ENCODE data around the gene MEIOSIN. TPM values are rescaled to one million over a fixed set of nuclear protein-coding genes. Genes with fewer than 3 reads are reported as not detected.

The MEIOSIN gene
- not detected in 2 replicates for total RNA-seq

DNA sequence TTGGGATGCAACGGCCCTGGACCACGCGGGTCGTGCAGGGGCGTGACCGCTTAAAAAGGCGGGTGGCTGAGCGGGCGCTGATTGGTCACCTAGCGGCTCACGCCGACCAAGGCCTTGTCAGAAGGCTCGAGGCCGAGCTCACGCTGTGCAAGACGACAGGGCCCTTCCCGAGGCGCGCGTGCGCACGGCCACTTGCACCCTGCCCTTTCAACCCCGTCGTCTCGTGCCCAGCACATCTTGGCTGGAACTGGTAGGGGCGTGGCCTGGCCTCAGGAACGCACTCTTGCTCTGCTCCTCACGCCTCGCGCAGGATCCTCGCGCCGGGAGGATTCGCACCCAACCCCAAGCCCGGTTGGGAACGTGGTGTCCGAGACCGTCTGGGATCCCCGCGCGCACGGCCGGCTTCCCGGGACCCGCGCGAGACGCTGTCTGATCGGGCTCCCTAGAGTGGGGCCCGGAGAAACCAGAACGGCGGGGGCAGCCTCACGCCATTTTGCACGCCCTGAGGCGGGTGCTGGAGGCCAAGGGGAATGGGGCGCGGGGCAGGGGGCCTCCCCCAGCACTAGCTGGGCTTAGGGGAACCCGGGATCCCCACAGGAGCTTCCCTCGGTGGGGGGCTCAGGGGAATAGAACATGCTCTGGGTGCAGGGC is at the start of gene MEIOSIN:
MEIOSIN (plus strand) TSS at position 280 of the 651 bp plus-strand sequence. CDS start 1,938 bp downstream, outside the sequence.

GRCh38 chr19:45691516-45692186 is 41.6 kb upstream of the MEIOSIN start, which contains the start of gene SNRPD2:
Gene SNRPD2 (minus strand): TSS chr19:45691953. CDS start chr19:45691888, 65 bp downstream.

DNA sequence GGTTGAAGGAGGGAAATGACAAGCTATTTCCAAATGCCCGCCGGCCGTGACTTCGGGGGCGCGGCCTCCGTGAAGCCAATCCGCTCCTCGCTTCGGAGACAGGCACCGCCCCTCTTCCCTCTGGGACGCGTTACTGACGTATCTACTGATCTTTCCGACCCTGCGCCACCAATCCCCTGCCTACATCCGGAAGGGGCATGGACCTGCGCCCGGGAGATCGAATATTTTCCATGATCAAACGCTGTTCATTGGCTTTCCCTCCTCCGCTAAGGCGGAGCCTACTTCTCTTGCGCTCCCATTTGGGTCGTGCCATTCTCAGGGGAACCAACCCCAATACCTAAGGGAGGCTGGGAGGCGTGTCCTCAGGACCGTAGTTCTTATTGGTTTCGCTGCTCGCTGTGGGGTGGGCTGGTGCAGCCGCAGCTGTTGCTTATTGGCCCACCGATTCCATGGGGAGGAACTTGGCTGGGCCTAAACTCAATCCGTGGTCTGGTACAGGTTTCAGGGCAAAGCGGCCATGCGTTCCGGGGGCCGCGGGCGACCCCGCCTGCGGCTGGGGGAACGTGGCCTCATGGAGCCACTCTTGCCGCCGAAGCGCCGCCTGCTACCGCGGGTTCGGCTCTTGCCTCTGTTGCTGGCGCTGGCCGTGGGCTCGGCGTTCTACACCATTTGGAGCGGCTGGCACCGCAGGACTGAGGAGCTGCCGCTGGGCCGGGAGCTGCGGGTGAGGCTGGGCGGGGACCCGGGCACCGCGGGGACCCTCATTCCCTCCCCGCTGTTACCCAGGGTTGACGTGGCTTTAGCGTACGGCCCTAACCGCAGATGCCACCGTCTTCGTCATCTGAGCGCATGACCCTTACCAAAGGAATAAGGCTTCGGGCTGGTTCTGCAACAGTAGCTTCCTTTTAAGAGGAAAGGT is 40.8 kb upstream of the MEIOSIN start, which contains the start of gene QPCTL:
QPCTL (plus strand) TSS at position 480 of the 919 bp plus-strand sequence; CDS start at position 518, 38 bp downstream.

GRCh38 chr19:45730368-45731288 is 2.6 kb upstream of the MEIOSIN start, which contains the start of gene FBXO46:
Gene FBXO46 (minus strand): TSS chr19:45730896. CDS start chr19:45713495, 17,401 bp downstream.

DNA sequence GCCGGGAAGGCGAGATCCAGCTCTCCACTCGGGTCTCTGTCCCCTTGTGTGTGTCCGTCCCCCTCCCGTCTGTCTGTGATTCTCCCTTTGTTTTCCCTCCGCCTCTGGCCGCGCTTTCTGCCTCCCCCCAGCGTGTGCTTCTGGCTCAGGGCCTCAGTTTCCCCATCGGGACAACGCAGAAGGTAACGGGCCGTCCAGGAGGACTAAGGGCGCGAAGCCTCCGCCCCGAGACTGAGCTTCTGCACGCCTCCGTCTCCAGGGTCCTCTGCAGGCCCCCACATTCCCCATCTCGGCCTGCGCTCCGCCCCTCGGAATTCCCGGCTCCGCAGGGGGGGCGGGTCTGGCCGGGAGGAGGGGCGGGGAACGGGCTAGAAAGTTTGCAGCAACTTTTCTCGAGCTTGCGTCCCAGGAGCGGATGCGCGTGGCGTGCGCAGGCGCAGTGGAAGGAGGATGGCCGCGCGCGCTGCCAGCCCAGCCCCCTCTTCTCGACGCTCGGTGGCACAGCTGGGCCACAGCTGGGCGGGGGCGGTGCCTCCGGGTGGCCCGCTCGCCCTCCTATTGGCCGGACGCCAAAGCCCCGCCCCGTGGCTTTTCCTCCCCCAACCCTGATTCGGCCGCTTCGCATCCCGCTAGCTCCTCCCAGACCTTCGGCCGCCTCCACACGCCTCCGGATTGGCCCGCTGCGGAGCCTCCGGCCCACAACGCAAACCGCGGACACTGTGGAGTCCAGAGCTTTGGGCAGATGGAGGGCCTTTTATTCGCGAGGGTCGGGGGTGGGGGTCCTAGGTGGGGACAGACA is 35.9 kb downstream of the MEIOSIN start, which contains the start of gene SIX5:
SIX5 (minus strand) TSS at position 269 of the 799 bp plus-strand sequence. CDS start 408 bp downstream, outside the sequence.

GRCh38 chr19:45782162-45782691 is 49.0 kb downstream of the MEIOSIN start, which contains the start of gene DMPK:
Gene DMPK (minus strand): TSS chr19:45782490. CDS start chr19:45782352, 138 bp downstream.

DNA sequence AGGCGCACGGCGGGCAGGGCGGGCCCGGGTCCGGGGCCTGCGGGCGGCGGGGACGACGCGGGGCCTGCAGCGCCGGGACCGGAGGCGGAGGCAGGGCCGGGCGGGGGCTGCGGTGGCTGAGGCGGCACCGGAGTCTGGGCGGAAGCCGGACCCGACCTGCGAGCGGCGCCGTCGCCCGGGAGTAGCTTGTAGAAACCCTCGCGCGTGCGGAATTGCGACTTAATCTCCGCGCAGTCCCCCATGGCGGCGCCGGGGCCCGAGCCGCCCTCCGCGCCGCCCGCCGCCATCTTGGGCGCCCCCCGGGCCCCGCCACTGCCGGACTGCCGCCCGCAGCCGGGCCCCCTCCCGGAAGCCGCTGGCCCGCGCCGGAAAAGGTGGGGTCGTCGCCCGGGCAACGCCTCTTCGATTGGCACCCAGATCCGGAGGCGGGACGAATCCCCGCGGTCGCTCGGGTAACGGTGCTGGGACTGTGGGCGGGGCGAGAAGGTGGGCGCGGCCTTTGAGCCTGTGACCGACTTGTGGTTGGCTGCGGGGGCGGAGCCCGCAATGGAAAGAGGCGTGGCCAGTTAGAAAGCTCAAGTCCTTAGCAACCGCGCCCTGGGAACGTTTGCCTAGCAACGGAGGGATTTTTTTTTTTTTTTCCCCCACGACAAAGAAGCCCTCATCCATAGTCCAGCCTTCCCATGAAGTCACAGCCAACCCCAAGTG is 59.4 kb downstream of the MEIOSIN start, which contains the start of gene DMWD:
DMWD (minus strand) TSS at position 376 of the 708 bp plus-strand sequence; CDS start at position 287, 89 bp downstream.

Other genes with a start within 250 kb of the MEIOSIN start
- gene RTN2, start 236.4 kb upstream of the MEIOSIN start, total RNA-seq, result 8.4 and 21.1 TPM in 2 replicates
- 1.4 and 1.9 TPM in 2 replicates for gene PPM1N, start 235.0 kb upstream of the MEIOSIN start, total RNA-seq
- 135 and 170 TPM in 2 replicates for gene VASP, start 226.0 kb upstream of the MEIOSIN start, total RNA-seq
- 4.5 and 5.6 TPM in 2 replicates for gene OPA3, start 148.6 kb upstream of the MEIOSIN start, total RNA-seq
- 1.5 and 4.2 TPM in 2 replicates for gene GPR4, start 131.2 kb upstream of the MEIOSIN start, total RNA-seq
- 17.5 and 37.1 TPM in 2 replicates for gene EML2, start 94.0 kb upstream of the MEIOSIN start, total RNA-seq
- 0.15 TPM in 1 of 2 replicates, not detected in the other for gene GIPR, start 65.2 kb upstream of the MEIOSIN start, total RNA-seq
- 461 and 713 TPM in 2 replicates for gene SNRPD2, start 41.5 kb upstream of the MEIOSIN start, total RNA-seq
- 16.7 and 26.0 TPM in 2 replicates for gene QPCTL, start 40.8 kb upstream of the MEIOSIN start, total RNA-seq
- gene FBXO46, start 2.5 kb upstream of the MEIOSIN start, total RNA-seq, result 4.3 and 5.5 TPM in 2 replicates
- gene SIX5, start 35.8 kb downstream of the MEIOSIN start, total RNA-seq, result 4.9 and 5.8 TPM in 2 replicates
- 5.5 and 6.5 TPM in 2 replicates for gene DMPK, start 49.1 kb downstream of the MEIOSIN start, total RNA-seq
- gene DMWD, start 59.4 kb downstream of the MEIOSIN start, total RNA-seq, result 18.5 and 20.1 TPM in 2 replicates
- 0.15 TPM in 1 of 2 replicates, not detected in the other for gene RSPH6A, start 81.9 kb downstream of the MEIOSIN start, total RNA-seq
- gene SYMPK, start 129.7 kb downstream of the MEIOSIN start, total RNA-seq, result 23.1 and 32.1 TPM in 2 replicates
- under 0.01 TPM in 1 of 2 replicates, not detected in the other for gene FOXA3, start 130.9 kb downstream of the MEIOSIN start, total RNA-seq
- 21.1 and 22.2 TPM in 2 replicates for gene IRF2BP1, start 152.7 kb downstream of the MEIOSIN start, total RNA-seq
- 1.1 and 1.6 TPM in 2 replicates for gene MYPOP, start 169.2 kb downstream of the MEIOSIN start, total RNA-seq
- not detected in 2 replicates for gene NANOS2, start 181.3 kb downstream of the MEIOSIN start, total RNA-seq
- 2.1 and 3.2 TPM in 2 replicates for gene NOVA2, start 240.4 kb downstream of the MEIOSIN start, total RNA-seq

All from epithelial cell of umbilical artery (primary cell).